Small intestine (tissue), 7 donors: Measurements from ENCODE around the gene LPIN3. TPM values are rescaled to one million over a fixed set of nuclear protein-coding genes. Genes with fewer than 3 reads are reported as not detected.
A peak's percentile ranks its signal among the peaks of the same experiment; 100 is the strongest.

ENCODE experiments used
- DNase-seq, 2 donors: peaks; one replicate each; pipeline versions ENCODE4 v3.0.0 to v3.0.0-alpha.2; 2013
- FAIRE-seq: peaks from 2 replicates; lab custom pipeline; 2012; peaks lifted over from hg19 to GRCh38; lab: Jason Lieb, UNC
- H3K27ac ChIP-seq, 3 donors: one replicate each; pipeline ENCODE4 v1.5.1; 2013; ENCODE audit warnings: low read length in 2 of 3, mild to moderate bottlenecking in 2 of 3, control low read depth in 1 of 3, inconsistent platforms in 1 of 3, low read depth in 1 of 3, moderate library complexity in 1 of 3
- H3K27me3 ChIP-seq, 3 donors: one replicate each; pipeline ENCODE4 v1.6.1; 2013; ENCODE audit warnings: low read length in 3 of 3, inconsistent platforms in 1 of 3; ENCODE audit not compliant: control insufficient read depth in 3 of 3, insufficient read depth in 3 of 3
- H3K36me3 ChIP-seq, 3 donors: one replicate each; pipeline ENCODE4 v1.6.1; 2013; ENCODE audit warnings: low read length in 3 of 3, inconsistent platforms in 1 of 3, low read depth in 1 of 3, mild to moderate bottlenecking in 1 of 3, moderate library complexity in 1 of 3; ENCODE audit not compliant: control insufficient read depth in 3 of 3, insufficient read depth in 2 of 3
- H3K4me1 ChIP-seq, 3 donors: one replicate each; pipeline ENCODE4 v1.6.1; 2013; ENCODE audit warnings: low read length in 2 of 3, inconsistent platforms in 1 of 3, low read depth in 1 of 3, mild to moderate bottlenecking in 1 of 3, moderate library complexity in 1 of 3; ENCODE audit not compliant: control insufficient read depth in 3 of 3, insufficient read depth in 2 of 3
- H3K4me3 ChIP-seq, 3 donors: one replicate each; pipeline ENCODE4 v1.5.1; 2013; ENCODE audit warnings: low read length in 3 of 3, control low read depth in 1 of 3, inconsistent platforms in 1 of 3, low read depth in 1 of 3, mild to moderate bottlenecking in 1 of 3, moderate library complexity in 1 of 3
- H3K9me3 ChIP-seq, 2 donors: one replicate each; pipeline ENCODE4 v1.6.1; 2013; ENCODE audit warnings: low read depth in 1 of 2, low read length in 1 of 2; ENCODE audit not compliant: control insufficient read depth in 2 of 2, insufficient read depth in 1 of 2
- WGBS, 3 donors: extraction: QIAGEN DNeasy Blood & Tissue Kit; methylation state at CpG; one replicate each; pipeline ENCODE4 v1.1.7; 2013; 5-methylcytosine and 5-hydroxymethylcytosine counted together
- polyA plus RNA-seq, 4 donors: library from polyadenylated mRNA; stranded (reverse) in 3 of 4; unstranded in 1 of 4; fragments of 200-250 nt in 3 of 4; fragments of 120-200 nt in 1 of 4; gene quantifications; one replicate each; pipeline versions ENCODE4 v1.2.1 to v1.2.3, GENCODE V29; 2013
- donor health status: healthy with polysubstance abuse.
- donor health status: control.
- donor health status: control.
- donor health status: Bipolar disorder and iron deficiency.
- donor health status: healthy.

Gene LPIN3
- polyA plus RNA-seq, 4 donors, result 39.9 to 130 (median 57.2) TPM

DNA sequence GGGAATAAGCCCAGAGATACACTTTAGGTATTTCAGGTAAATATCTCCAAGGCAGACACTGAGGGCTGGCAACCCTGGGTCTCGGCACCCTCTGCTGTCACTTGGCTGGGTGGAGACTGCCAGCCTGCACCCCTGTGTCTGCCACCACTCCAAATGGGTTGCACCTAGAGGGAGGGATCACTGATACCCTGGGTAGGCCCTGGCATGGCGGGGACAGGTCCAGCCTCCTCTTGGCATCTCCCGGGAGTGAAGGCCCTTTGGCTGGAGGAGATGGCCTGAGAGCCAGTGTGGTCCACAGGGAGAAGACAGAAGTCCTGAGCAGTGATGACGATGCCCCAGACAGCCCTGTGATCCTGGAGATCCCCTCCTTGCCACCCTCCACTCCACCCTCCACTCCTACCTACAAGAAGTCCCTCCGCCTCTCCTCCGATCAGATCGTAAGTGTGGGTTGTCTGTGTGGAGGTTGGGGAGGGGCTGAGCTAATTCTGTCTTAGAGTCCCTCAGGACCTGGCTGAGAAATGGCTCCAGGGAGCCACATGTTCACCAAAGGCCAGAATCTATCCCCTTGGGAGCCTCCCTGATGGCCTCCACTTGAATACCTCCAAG lies 15.1 kb downstream of the LPIN3 start:
- Histone ChIP-seq H3K27ac (no peak overlapping the region), H3K4me3 (no peak overlapping the region), H3K9me3 (no peaks in the 10 kb centered on the region), H3K36me3 (peaks cover 5 to 83% (median 19%) of the 10 kb centered on the region in 3 donors), H3K27me3 (no peaks in the 10 kb centered on the region), H3K4me1 (peaks cover 0 to 5% (median 3%) of the 10 kb centered on the region in 3 donors)
- DNase-seq, result no peak
- WGBS, 3 donors, result 92 to 95% (median 93%) methylated on average over 7 of the region's 7 CpGs
- FAIRE-seq, result no peak

DNA sequence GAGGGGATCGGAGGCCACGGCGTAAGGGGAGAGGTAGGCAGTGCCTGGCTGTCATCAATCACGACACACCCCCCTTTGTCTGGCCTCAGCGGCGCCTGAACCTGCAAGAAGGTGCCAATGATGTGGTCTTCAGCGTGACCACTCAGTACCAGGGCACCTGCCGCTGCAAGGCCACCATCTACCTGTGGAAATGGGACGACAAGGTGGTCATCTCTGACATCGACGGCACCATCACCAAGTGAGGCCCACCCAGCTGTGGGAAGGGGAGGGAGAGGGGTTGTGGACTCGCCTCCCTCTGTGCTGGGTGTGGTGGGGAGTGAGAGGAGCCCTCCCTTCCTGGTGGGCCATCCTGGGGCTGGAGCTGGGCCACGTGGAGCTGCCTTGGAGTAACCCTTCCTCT lies 16.3 kb downstream of the LPIN3 start:
- no peak for FAIRE-seq

GRCh38 chr20:41357424-41358163 lies 17.0 kb downstream of the LPIN3 start:
- FAIRE-seq, result no peak
- 85 to 90% (median 89%) methylated on average over 11 of the region's 11 CpGs for WGBS, 3 donors
- H3K27ac ChIP-seq, result no peak overlapping the region

More for the DNA sequence above, 16.3 kb downstream of the LPIN3 start:
- H3K9me3 ChIP-seq, result no peaks in the 10 kb centered on the region
- no peak overlapping the region for H3K27ac ChIP-seq
- peaks cover 0 to 5% (median 3%) of the 10 kb centered on the region in 3 donors for H3K4me1 ChIP-seq
- H3K27me3 ChIP-seq, result no peaks in the 10 kb centered on the region
- peaks cover 5 to 88% (median 17%) of the 10 kb centered on the region in 3 donors for H3K36me3 ChIP-seq
- no peak overlapping the region for H3K4me3 ChIP-seq
- no peak for DNase-seq
- WGBS, 3 donors, result 86 to 89% (median 87%) methylated on average over 12 to 13 of the region's 13 CpGs

GRCh38 chr20:41358230-41358629 lies 17.6 kb downstream of the LPIN3 start:
- 57 to 79% (median 71%) methylated on average over 9 of the region's 9 CpGs for WGBS, 3 donors
- Histone ChIP-seq H3K36me3 (peaks cover 5 to 78% (median 12%) of the 10 kb centered on the region in 3 donors), H3K4me3 (no peak overlapping the region), H3K27ac (no peak overlapping the region), H3K27me3 (no peaks in the 10 kb centered on the region), H3K9me3 (no peaks in the 10 kb centered on the region), H3K4me1 (peaks cover 0 to 5% (median 3%) of the 10 kb centered on the region in 3 donors)
- FAIRE-seq (no peak), DNase-seq (no peak)

More at GRCh38 chr20:41357424-41358163, 17.0 kb downstream of the LPIN3 start:
- no peak for DNase-seq
- H3K36me3 ChIP-seq, result peaks cover 5 to 81% (median 13%) of the 10 kb centered on the region in 3 donors
- no peak overlapping the region for H3K4me3 ChIP-seq
- peaks cover 0 to 5% (median 3%) of the 10 kb centered on the region in 3 donors for H3K4me1 ChIP-seq
- H3K9me3 ChIP-seq, result no peaks in the 10 kb centered on the region
- H3K27me3 ChIP-seq, result no peaks in the 10 kb centered on the region

- DNase-seq (peak; percentile 64 to 74), FAIRE-seq (no peak)
- Histone ChIP-seq H3K27ac (no peak overlapping the region), H3K36me3 (peaks cover 5 to 73% (median 12%) of the 10 kb centered on the region in 3 donors), H3K4me3 (no peak overlapping the region), H3K9me3 (no peaks in the 10 kb centered on the region), H3K4me1 (peaks cover 0 to 5% (median 3%) of the 10 kb centered on the region in 3 donors), H3K27me3 (peaks cover 0 to under 1% (median 0%) of the 10 kb centered on the region in 3 donors)
- 28 to 69% (median 31%) methylated on average over 7 of the region's 7 CpGs for WGBS, 3 donors
These were observed 18.1 kb downstream of the LPIN3 start for GRCh38 chr20:41358717-41359116.

DNA sequence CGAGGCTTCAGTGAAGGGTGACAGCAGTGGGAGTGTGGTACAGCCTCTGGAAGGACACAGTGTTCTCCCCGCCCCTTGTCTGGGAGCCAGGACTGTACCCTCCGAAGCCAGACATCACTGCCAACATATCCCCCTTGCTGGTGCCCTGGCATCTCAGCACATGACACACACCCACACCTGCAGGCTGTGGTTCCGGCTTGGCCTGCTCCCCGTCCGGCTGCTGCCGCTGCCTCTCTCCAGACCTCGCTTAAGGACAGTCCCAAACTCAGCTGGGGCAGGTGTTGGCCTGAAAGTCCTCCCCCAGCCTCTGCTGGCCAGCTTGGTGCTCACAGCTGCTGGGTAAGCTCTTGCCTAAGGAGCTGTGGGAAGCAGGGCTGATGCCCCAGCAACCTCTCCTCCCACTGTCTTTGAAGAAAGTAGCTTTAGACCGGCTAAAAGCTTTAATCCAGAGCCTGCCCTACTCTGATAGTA lies 19.0 kb downstream of the LPIN3 start:
- peaks cover 0 to 5% (median 3%) of the 10 kb centered on the region in 3 donors for H3K4me1 ChIP-seq
- no peak for DNase-seq
- peaks cover 4 to 64% (median 12%) of the 10 kb centered on the region in 3 donors for H3K36me3 ChIP-seq
- WGBS, 3 donors, result 86 to 91% (median 89%) methylated on average over 7 to 9 of the region's 9 CpGs
- H3K27me3 ChIP-seq, result peaks cover 0 to 8% (median 3%) of the 10 kb centered on the region in 3 donors
- H3K4me3 ChIP-seq, result no peak overlapping the region
- no peaks in the 10 kb centered on the region for H3K9me3 ChIP-seq
- H3K27ac ChIP-seq, result no peak overlapping the region
- FAIRE-seq, result no peak

DNA sequence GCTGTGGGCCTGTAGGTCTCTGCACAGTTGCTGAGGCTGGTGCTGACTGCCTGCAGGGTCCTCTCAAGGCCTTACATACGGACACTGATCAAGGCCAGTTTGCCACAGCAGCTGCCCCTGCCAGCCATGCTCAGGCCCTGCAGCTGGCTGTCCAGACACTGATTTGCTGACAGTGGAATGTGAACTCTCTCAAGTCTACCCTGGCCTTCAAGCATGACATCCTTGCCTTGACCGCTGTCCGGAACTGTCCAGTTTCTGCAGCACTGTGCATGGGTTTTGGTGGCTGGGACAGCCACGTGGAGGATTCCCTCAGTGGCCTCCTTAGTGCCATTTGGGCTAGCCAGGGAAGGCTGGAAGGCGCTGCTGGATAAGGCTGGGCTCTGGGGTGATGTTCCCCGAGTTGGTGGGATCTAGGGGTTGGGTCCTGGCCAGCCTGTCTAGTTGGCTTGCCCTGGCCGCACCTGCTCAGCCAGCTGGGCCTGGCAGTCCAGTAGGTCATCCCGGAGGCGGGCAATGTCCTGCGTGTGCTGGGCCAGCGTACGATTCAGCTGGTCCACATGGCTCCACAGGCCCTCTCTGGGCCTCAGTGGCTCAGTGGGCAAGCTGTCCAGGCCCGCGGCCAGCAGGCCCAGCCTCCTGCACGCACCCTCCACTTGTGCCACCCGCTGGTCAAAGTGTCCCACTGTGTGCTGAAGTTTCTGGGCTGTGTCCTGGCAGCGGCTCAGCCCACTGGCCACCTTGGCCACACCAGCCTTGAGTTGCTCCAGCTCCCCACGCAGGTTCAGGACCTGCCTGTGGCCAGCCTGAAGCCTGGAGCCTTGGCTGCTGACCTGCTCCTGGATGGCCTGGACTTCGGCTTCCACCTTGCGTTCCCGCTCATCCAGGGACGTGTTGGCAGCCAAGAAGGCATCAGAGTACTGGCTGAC lies 20.5 kb downstream of the LPIN3 start:
- Histone ChIP-seq H3K27me3 (peaks cover 1 to 23% (median 5%) of the 10 kb centered on the region in 3 donors), H3K36me3 (peaks cover 2 to 51% (median 9%) of the 10 kb centered on the region in 3 donors), H3K27ac (no peak overlapping the region), H3K4me1 (peaks cover 0 to 5% (median 3%) of the 10 kb centered on the region in 3 donors), H3K4me3 (no peak overlapping the region), H3K9me3 (no peaks in the 10 kb centered on the region)
- FAIRE-seq (no peak), DNase-seq (no peak)
- WGBS, 3 donors, result 83 to 90% (median 85%) methylated on average over 17 to 22 of the region's 22 CpGs
